ENCODE results near the gene ARF1. TPM values are rescaled to one million over a fixed set of nuclear protein-coding genes. Genes with fewer than 3 reads are reported as not detected.

ARF1 gene
- total RNA-seq, 1 experiment from 2014 or later: 512 TPM

DNA sequence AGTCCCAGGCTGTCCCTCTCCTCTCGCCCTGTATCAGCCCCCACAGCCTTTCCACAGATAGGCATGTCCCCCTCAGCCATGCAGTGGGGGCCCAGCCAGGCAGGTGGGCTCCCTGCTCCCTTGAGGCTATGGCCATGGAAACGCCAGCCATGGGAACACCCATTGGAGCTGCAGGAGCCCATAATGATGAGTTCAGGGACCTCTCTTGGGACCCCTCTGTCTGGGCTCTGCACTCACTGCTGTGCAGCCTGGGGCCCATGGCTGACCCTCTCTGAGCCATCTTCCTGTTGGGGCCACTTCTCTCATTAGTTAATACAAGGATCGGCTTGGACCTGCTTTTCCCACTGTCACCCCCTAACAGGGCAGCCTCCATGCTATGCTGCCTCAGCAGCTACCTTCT, 42.5 kb upstream of the ARF1 start:
- no peak overlapping the region for H3K27ac Mint-ChIP-seq (ENCODE audit: unreplicated experiment)
- intact Hi-C loops (cut with micrococcal nuclease; ENCODE audit: unreplicated experiment): no loop called here
- peaks cover 24% of the 10 kb centered on the region for H3K27me3 Mint-ChIP-seq (ENCODE audit: unreplicated experiment)
- BruUV-seq (replicated peaks): no TSS peak
- H3K4me3 Mint-ChIP-seq (ENCODE audit: low read depth, unreplicated experiment): no peak overlapping the region
- no peaks in the 10 kb centered on the region for H3K4me1 Mint-ChIP-seq (ENCODE audit: low read depth, unreplicated experiment)
- CTCF ChIA-PET: interaction anchor here (0.6 kb wide), 1 partner anchor 28 kb away, joined by 3 read pairs; no protein-coding TSS in a partner anchor
- no peaks in the 10 kb centered on the region for H3K36me3 Mint-ChIP-seq (ENCODE audit: insufficient read depth, unreplicated experiment)
- H3K9me3 Mint-ChIP-seq (ENCODE audit: low read depth, unreplicated experiment): no peaks in the 10 kb centered on the region
- TF ChIP-seq, protein P1, sequence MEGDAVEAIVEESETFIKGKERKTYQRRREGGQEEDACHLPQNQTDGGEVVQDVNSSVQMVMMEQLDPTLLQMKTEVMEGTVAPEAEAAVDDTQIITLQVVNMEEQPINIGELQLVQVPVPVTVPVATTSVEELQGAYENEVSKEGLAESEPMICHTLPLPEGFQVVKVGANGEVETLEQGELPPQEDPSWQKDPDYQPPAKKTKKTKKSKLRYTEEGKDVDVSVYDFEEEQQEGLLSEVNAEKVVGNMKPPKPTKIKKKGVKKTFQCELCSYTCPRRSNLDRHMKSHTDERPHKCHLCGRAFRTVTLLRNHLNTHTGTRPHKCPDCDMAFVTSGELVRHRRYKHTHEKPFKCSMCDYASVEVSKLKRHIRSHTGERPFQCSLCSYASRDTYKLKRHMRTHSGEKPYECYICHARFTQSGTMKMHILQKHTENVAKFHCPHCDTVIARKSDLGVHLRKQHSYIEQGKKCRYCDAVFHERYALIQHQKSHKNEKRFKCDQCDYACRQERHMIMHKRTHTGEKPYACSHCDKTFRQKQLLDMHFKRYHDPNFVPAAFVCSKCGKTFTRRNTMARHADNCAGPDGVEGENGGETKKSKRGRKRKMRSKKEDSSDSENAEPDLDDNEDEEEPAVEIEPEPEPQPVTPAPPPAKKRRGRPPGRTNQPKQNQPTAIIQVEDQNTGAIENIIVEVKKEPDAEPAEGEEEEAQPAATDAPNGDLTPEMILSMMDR (IDR thresholded peaks at IDR 0.05; ENCODE audit: unreplicated experiment): no peak
- DNase-seq: no peak

DNA sequence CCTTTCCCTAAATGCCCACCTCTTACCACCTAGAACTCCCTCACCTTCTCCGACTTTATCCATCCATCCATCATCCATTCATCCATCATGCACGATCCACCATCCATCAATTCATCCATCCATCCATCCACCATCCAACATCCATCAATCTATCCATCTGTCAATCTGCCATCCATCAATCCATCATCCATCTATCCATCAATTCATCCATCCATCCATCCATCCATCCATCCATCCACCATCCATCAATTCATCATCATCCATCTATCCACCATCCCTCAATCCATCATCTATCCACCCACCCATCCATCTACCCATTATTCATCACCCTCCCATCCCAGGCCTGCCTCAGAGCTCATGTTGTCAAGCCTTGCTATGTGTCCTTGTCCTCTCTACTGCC, 41.2 kb upstream of the ARF1 start:
- Mint-ChIP-seq H3K9me3 (ENCODE audit: low read depth, unreplicated experiment) (no peaks in the 10 kb centered on the region), H3K27ac (ENCODE audit: unreplicated experiment) (no peak overlapping the region), H3K4me3 (ENCODE audit: low read depth, unreplicated experiment) (no peak overlapping the region), H3K27me3 (ENCODE audit: unreplicated experiment) (peaks cover 23% of the 10 kb centered on the region), H3K4me1 (ENCODE audit: low read depth, unreplicated experiment) (peaks cover 8% of the 10 kb centered on the region), H3K36me3 (ENCODE audit: insufficient read depth, unreplicated experiment) (no peaks in the 10 kb centered on the region)
- intact Hi-C loops (cut with micrococcal nuclease; ENCODE audit: unreplicated experiment): no loop called here
- TF ChIP-seq, protein P1 (IDR thresholded peaks at IDR 0.05; ENCODE audit: unreplicated experiment): no peak
- CTCF ChIA-PET: interaction anchor here (0.6 kb wide), 1 partner anchor 35 kb away, joined by 9 read pairs; the partner anchor contains the start of gene WNT3A
- no peak for DNase-seq
- BruUV-seq (replicated peaks): no TSS peak

DNA sequence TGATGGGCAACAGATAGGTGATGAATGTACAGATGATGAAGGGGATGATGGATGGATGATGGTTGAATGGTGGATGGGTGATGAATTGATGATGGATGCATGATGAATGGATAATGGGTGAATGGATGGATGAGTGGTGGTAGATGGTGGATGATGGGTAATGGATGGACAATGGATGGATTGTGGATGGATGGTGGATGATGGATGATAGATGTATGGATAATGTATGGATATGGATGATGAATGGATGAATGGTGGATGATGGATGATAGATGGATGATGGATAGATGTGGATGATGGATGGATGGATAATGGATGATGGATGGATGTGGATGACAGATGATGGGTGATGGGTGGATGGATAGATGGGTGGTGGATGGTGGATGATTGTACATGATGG, 40.0 kb upstream of the ARF1 start:
- H3K36me3 Mint-ChIP-seq (ENCODE audit: insufficient read depth, unreplicated experiment): no peaks in the 10 kb centered on the region
- BruUV-seq (replicated peaks): no TSS peak
- H3K27me3 Mint-ChIP-seq (ENCODE audit: unreplicated experiment): peaks cover 20% of the 10 kb centered on the region
- intact Hi-C loops (cut with micrococcal nuclease; ENCODE audit: unreplicated experiment): no loop called here
- TF ChIP-seq, protein P1 (IDR thresholded peaks at IDR 0.05; ENCODE audit: unreplicated experiment): no peak
- H3K4me1 Mint-ChIP-seq (ENCODE audit: low read depth, unreplicated experiment): peaks cover 10% of the 10 kb centered on the region
- H3K9me3 Mint-ChIP-seq (ENCODE audit: low read depth, unreplicated experiment): no peaks in the 10 kb centered on the region
- H3K4me3 Mint-ChIP-seq (ENCODE audit: low read depth, unreplicated experiment): no peak overlapping the region
- no peak overlapping the region for H3K27ac Mint-ChIP-seq (ENCODE audit: unreplicated experiment)
- CTCF ChIA-PET: no interaction called here
- no peak for DNase-seq

DNA sequence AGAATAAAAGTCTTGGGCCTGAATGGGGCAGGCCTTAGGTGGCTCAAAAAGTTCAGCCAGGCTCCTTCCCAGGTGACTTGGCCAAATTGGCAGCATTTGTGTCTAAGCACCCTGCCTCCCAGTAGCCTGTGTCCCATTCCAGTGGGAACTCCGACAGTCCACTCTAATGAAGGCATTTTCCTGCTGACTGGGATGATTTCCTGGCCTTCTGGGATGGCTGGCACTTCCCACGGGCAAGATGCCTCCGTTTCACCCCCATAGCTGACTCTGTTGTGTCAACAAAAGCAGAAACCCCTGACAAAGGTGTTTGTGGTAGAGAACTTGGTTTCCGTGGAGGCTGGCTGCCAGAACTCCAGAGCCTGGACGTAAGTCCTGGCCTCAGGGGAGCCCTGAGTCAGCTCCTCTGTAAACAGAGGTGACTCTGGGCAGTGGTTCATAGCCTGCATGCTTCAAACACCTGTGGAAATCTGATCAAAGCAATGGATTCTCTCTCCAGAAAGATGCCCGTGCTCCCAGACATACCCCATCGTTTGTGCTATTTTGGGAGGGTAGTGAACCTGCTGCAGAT, 39.1 kb upstream of the ARF1 start:
- H3K27ac Mint-ChIP-seq (ENCODE audit: unreplicated experiment): no peak overlapping the region
- DNase-seq: peak; percentile 40
- TF ChIP-seq, protein P1 (IDR thresholded peaks at IDR 0.05; ENCODE audit: unreplicated experiment): no peak
- peaks cover 25% of the 10 kb centered on the region for H3K27me3 Mint-ChIP-seq (ENCODE audit: unreplicated experiment)
- H3K4me1 Mint-ChIP-seq (ENCODE audit: low read depth, unreplicated experiment): peaks cover 10% of the 10 kb centered on the region
- no TSS peak for BruUV-seq (replicated peaks)
- intact Hi-C loops (cut with micrococcal nuclease; ENCODE audit: unreplicated experiment): no loop called here
- H3K36me3 Mint-ChIP-seq (ENCODE audit: insufficient read depth, unreplicated experiment): no peaks in the 10 kb centered on the region
- no peaks in the 10 kb centered on the region for H3K9me3 Mint-ChIP-seq (ENCODE audit: low read depth, unreplicated experiment)
- CTCF ChIA-PET: no interaction called here
- no peak overlapping the region for H3K4me3 Mint-ChIP-seq (ENCODE audit: low read depth, unreplicated experiment)

Data from Calu3 (cell line).